ENCODE data around the gene C2orf81. TPM values are rescaled to one million over a fixed set of nuclear protein-coding genes. Genes with fewer than 3 reads are reported as not detected.

C2orf81 gene
- total RNA-seq, 1 experiment from 2014 or later: 0.70 TPM

DNA sequence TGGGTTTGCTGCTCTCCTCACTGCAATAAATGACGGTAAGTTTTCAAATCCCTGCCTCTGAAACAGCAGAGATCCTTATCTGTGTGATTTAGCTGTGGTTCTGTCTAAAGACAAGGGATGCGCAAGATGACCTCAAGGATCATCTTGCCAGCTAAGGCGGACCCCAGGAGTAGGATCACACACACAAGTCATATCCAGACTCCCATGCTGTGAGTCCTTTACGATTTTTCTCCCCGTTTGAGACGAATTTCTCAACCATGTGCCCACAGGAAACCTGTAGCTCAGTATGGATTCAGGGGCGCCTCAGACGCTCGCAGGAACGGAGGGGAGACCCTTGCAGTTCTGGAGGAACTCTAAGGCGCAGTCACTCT is 30.2 kb downstream of the C2orf81 start:
- DNase-seq (ENCODE audit: low spot score): no peak

DNA sequence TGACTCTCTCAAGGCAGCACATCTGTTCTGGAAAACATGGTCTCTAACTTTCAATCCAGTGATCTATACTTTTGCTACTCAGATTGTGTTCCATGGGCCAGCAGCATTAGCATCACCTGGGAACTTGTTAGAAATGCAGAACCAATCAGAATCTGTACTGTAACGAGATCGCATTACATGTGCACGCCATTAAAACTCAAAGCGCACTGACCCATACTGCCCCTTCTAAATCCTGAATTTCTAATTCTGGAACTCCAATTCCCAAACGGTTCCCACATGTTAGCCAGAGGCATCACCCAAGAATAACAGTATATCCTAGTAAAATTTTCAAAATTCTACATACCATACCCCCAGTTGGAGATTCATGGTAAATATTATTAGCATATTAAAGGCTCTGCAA is 30.8 kb downstream of the C2orf81 start:
- DNase-seq (ENCODE audit: low spot score): no peak

GRCh38 chr2:74387346-74387745 is 34.1 kb downstream of the C2orf81 start:
- no peak for DNase-seq (ENCODE audit: low spot score)

GRCh38 chr2:74385396-74385795 is 36.0 kb downstream of the C2orf81 start:
- no peak for DNase-seq (ENCODE audit: low spot score)

- DNase-seq (ENCODE audit: low spot score): no peak
Measured at GRCh38 chr2:74384051-74384450, 37.4 kb downstream of the C2orf81 start.

- no peak for DNase-seq (ENCODE audit: low spot score)
Measured at GRCh38 chr2:74383254-74383653, 38.2 kb downstream of the C2orf81 start.

DNA sequence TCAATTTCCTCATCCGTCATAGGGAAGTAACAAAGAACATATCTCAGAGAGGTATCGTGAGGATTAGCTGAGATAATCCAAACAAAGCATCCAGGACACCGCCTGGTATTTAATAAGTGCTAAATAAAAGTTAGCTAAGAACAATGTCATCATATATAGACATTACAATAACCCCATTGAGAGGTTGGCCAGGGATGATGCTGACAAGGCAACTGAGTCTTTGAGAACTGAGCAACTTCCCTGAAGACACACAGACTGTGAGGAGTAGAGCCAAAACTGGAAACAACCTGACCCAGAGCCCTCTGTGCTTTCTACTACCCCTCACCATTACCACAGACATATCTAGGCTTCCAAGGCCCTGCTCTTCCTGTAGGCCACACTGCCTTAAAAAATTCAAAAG is 39.7 kb downstream of the C2orf81 start:
- DNase-seq (ENCODE audit: low spot score): no peak

- DNase-seq (ENCODE audit: low spot score): no peak
Measured at GRCh38 chr2:74379851-74380789, 41.3 kb downstream of the C2orf81 start, which contains the start of gene DCTN1. DCTN1 (minus strand) TSS chr2:74380311; CDS start chr2:74380037, 274 bp downstream.

GRCh38 chr2:74378007-74378406 is 43.4 kb downstream of the C2orf81 start:
- DNase-seq (ENCODE audit: low spot score): no peak

- DNase-seq (ENCODE audit: low spot score): no peak
Measured at GRCh38 chr2:74375838-74376237, 45.6 kb downstream of the C2orf81 start.

DNA sequence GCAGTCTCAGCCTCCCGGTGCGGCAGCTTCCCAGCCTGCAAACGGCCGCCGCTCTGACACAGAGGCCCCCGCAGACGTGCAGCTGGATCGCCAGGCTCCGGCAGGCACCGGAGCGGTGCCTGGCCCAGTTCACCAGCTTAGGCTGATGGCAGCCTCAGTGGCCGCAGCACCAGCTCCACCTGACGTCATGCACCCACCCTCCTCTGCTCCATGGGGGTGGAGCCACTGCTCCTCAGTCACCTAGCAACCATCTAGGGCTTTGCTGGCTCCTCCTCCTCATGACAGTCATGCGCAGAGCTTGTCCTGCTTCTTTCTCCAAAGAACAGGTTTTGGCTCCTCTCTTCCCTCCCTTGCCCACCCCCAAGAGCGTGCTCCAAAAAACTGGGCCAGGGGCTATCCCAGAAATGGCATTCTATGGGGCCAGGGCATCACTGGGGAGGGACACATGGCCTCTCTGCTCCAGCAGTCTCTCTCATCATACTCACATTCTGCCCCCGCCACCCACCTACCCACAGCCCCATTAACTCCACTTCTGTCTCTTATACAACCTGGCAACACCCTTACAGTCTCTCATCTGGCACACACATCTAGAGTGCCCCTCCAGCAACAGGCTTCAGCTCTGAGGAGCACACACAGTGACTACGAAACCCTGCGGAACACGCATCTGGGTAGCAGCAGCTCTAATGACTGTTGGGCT is 46.8 kb downstream of the C2orf81 start:
- no peak for DNase-seq (ENCODE audit: low spot score)

DNA sequence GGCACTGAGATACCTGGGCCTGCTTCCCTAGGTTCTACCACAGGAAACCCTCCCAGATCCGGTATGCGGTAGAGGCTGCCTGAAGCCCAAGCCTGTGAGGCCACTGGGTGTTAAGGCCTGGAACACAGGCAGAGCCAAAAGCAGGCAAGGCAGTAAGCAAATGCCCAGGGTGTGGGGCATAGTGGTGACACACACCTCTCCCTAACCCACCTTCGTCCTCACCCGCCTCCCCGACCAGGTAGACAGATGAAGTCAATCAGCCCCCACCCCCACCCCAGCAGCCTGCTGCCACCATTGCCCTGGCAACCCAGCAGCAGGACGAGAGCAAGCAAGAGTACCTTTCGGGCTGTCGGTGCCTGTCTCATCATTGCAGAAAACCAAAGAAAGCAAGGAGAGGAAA is 47.4 kb downstream of the C2orf81 start:
- no peak for DNase-seq (ENCODE audit: low spot score)

- no peak for DNase-seq (ENCODE audit: low spot score)
Measured at GRCh38 chr2:74373221-74373676, 48.2 kb downstream of the C2orf81 start.

GRCh38 chr2:74372674-74373073 is 48.7 kb downstream of the C2orf81 start:
- DNase-seq (ENCODE audit: low spot score): no peak

DNA sequence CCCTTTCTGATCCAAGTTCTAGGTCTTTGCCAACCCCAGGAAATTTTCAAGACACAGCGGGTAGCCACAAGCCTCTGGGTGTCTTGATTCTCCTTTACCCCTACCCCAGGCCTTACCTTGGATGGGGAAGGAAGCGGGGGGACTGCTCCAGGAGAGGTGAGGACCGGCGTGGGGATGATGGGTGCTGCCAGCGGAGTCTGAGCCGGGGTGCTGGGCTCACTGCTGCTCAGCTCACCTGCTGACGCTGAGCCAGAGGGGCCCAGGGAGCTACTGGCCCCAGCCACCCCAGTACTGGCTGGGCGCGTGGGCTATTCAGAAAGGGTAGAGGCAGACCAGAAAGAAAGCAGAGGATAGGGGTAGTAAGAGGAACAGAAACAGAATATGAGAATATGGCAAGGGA is 50.0 kb downstream of the C2orf81 start:
- DNase-seq (ENCODE audit: low spot score): no peak

- DNase-seq (ENCODE audit: low spot score): no peak
Measured at GRCh38 chr2:74369976-74370375, 51.4 kb downstream of the C2orf81 start.

DNA sequence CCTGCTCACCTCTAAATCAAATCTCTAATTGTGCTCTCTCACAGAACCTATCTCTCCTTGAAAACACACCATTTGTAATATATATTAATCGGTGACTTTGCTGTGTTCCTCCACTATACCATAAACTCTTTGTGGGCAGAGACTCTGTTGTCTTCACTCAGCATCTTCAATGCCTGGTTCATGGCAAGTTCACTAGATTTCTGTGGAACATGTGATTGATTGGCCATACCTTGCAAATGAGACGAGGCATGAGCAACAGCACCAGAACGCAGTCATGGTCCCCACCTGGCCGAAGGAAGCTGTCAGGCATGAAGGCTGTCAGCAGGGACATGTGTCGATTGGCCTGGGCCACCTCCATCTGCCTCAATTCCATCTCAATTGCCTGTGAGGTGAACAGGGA is 52.9 kb downstream of the C2orf81 start:
- no peak for DNase-seq (ENCODE audit: low spot score)

GRCh38 chr2:74367789-74368188 is 53.6 kb downstream of the C2orf81 start:
- no peak for DNase-seq (ENCODE audit: low spot score)

GRCh38 chr2:74366036-74366435 is 55.4 kb downstream of the C2orf81 start:
- no peak for DNase-seq (ENCODE audit: low spot score)

- no peak for DNase-seq (ENCODE audit: low spot score)
Measured at GRCh38 chr2:74364533-74365505, 56.6 kb downstream of the C2orf81 start.
